PFSK-1 (cell line): ENCODE data around the gene PIGQ.

Experiments
- FOXP2 ChIP-seq: optimal IDR thresholded peaks from 2 replicates; pipeline ENCODE3; 2011; ENCODE audit warnings: borderline replicate concordance, control low read depth, inconsistent platforms; ENCODE audit not compliant: insufficient read depth; ENCODE audit errors: extremely low read length, extremely low read depth
- POLR2AphosphoS5 ChIP-seq: IDR thresholded peaks from 2 replicates; pipeline ENCODE4 v1.6.1; 2012; ENCODE audit warnings: low read depth, mild to moderate bottlenecking, control low read depth, low read length, moderate library complexity
- SIN3A ChIP-seq: IDR thresholded peaks from 2 replicates; pipeline ENCODE4 v1.6.1; 2012; ENCODE audit warnings: mild to moderate bottlenecking, low read length, moderate library complexity, borderline replicate concordance; ENCODE audit not compliant: insufficient read depth
- TAF1 ChIP-seq: IDR thresholded peaks from 2 replicates; pipeline ENCODE4 v1.6.1; 2012; ENCODE audit warnings: low read length, control low read depth, borderline replicate concordance; ENCODE audit not compliant: insufficient read depth
- TF ChIP-seq, protein P1 (sequence below), 2 experiments: IDR thresholded peaks; 2 replicates each; pipeline versions ENCODE4 v1.6.1 to v1.8.0; 2011 to 2012; ENCODE audit warnings: low read depth in 2 of 2, low read length in 2 of 2, control low read depth in 1 of 2, inconsistent platforms in 1 of 2, mild to moderate bottlenecking in 1 of 2, moderate library complexity in 1 of 2; ENCODE audit not compliant: insufficient read depth in 1 of 2

The PIGQ gene

GRCh38 chr16:528111-529011, 41.4 kb upstream of the PIGQ start:
- TF ChIP-seq, protein P1, sequence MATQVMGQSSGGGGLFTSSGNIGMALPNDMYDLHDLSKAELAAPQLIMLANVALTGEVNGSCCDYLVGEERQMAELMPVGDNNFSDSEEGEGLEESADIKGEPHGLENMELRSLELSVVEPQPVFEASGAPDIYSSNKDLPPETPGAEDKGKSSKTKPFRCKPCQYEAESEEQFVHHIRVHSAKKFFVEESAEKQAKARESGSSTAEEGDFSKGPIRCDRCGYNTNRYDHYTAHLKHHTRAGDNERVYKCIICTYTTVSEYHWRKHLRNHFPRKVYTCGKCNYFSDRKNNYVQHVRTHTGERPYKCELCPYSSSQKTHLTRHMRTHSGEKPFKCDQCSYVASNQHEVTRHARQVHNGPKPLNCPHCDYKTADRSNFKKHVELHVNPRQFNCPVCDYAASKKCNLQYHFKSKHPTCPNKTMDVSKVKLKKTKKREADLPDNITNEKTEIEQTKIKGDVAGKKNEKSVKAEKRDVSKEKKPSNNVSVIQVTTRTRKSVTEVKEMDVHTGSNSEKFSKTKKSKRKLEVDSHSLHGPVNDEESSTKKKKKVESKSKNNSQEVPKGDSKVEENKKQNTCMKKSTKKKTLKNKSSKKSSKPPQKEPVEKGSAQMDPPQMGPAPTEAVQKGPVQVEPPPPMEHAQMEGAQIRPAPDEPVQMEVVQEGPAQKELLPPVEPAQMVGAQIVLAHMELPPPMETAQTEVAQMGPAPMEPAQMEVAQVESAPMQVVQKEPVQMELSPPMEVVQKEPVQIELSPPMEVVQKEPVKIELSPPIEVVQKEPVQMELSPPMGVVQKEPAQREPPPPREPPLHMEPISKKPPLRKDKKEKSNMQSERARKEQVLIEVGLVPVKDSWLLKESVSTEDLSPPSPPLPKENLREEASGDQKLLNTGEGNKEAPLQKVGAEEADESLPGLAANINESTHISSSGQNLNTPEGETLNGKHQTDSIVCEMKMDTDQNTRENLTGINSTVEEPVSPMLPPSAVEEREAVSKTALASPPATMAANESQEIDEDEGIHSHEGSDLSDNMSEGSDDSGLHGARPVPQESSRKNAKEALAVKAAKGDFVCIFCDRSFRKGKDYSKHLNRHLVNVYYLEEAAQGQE (IDR thresholded peaks at IDR 0.05; ENCODE audit: insufficient read depth in 1 of 2, low read depth in 2 of 2, low read length in 2 of 2) = 0 out of 4 replicates have a peak, but pooled peaks of 1 of the 2 experiments have one; percentile 7
- TF ChIP-seq FOXP2 (no peak), SIN3A (peak; percentile 67; the same call in 1 of the 2 replicates), TAF1 (0 out of 2 replicates have a peak, but pooled peaks have one; percentile 50)

DNA sequence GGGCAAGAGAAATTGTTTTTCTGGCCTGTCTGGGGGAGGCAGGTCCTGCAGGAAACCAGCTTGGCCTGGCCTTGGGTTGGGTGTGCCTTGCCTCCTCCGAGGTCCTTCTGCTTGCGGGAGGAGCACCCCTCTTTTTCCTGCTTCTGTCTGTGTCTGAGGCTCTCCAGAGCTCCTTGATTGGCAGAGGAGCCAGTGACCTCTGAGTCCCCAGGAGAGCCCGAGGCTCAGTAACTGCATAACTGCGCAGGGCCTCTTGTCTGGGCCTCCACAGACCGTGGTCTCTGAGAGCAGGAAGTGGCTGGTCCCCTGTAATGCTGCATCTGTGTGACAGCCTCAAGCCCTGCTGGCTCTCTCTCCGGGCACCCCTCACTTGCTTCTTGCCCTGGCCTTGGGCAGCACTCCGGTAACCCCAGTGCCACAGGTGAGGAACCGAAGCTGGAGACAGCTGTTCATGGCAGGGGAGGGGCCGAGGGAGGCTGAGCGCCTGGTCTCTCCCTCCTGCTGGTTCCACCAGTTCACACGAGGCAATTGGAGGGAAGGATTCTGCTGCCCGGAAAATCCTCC, 40.7 kb upstream of the PIGQ start:
- no peak for TF ChIP-seq SIN3A
- no peak for TF ChIP-seq POLR2AphosphoS5
- TF ChIP-seq, protein P1 (IDR thresholded peaks at IDR 0.05; ENCODE audit: insufficient read depth in 1 of 2, low read depth in 2 of 2, low read length in 2 of 2) = no peak
- TF ChIP-seq FOXP2 = no peak
- no peak for TF ChIP-seq TAF1

GRCh38 chr16:530111-530817, 39.5 kb upstream of the PIGQ start:
- TF ChIP-seq SIN3A (no peak), POLR2AphosphoS5 (no peak), TAF1 (no peak), FOXP2 (no peak)
- TF ChIP-seq, protein P1 (IDR thresholded peaks at IDR 0.05; ENCODE audit: insufficient read depth in 1 of 2, low read depth in 2 of 2, low read length in 2 of 2) = no peak

DNA sequence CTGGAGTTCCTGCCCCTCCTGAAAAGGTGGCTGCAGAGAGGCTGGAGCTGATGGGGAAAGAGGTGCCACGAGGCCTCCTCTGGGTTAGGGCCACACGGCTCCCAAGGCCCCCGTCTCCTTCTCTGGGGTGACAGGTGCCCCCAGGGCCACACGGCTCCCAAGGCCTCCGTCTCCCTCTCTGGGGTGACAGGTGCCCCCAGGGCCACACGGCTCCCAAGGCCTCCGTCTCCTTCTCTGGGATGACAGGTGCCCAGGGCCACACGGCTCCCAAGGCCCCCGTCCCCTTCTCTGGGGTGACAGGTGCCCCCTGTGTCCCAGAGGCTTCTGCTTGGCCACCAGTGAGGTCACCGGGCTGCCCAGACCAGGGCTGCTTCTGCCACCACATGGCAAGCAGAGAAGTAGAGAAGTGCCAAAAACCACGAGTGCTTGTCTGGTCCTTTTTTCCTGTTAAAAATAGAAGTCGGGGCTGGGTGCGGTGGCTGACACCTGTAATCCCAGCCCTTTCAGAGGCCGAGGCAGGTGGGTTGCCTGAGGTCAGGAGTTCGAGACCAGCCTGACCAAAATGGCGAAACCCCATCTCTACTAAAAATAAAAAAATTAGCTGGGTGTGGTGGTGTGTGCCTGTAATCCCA, 38.2 kb upstream of the PIGQ start:
- TF ChIP-seq FOXP2 (no peak), TAF1 (no peak), POLR2AphosphoS5 (no peak), SIN3A (no peak)
- TF ChIP-seq, protein P1 (IDR thresholded peaks at IDR 0.05; ENCODE audit: insufficient read depth in 1 of 2, low read depth in 2 of 2, low read length in 2 of 2) = no peak
